ENCODE data around the gene ARHGEF10L. TPM values are rescaled to one million over a fixed set of nuclear protein-coding genes. Genes with fewer than 3 reads are reported as not detected.
"Not testable (repeated sequence)": the region's sequence is repeated elsewhere in the genome, so short reads cannot be mapped to it uniquely, and the experiment has no call there.

ARHGEF10L gene
- total RNA-seq, 1 donor from 2014 or later = 33.1 TPM

- H3K9me3 Mint-ChIP-seq = peaks cover 18% of the 10 kb centered on the region
- H3K4me3 Mint-ChIP-seq = no peak overlapping the region
- H3K4me1 Mint-ChIP-seq = peaks cover 4% of the 10 kb centered on the region
- H3K27me3 Mint-ChIP-seq (ENCODE audit: low read depth) = no peaks in the 10 kb centered on the region
- no peak for TF ChIP-seq CTCF (IDR thresholded peaks at IDR 0.05; ENCODE audit: unreplicated experiment)
- H3K36me3 Mint-ChIP-seq = no peaks in the 10 kb centered on the region
- no peak overlapping the region for H3K27ac Mint-ChIP-seq
- no peak for DNase-seq (ENCODE audit: low spot score in 2 of 2, unreplicated experiment in 2 of 2)
Measured at GRCh38 chr1:17498214-17498613, 41.3 kb upstream of the ARHGEF10L start.

GRCh38 chr1:17502326-17502778 is 37.1 kb upstream of the ARHGEF10L start:
- peak; percentile 86 for TF ChIP-seq CTCF (IDR thresholded peaks at IDR 0.05; ENCODE audit: unreplicated experiment)
- Mint-ChIP-seq H3K4me3 (no peak overlapping the region), H3K9me3 (peaks cover 10% of the 10 kb centered on the region), H3K27ac (no peak overlapping the region), H3K27me3 (ENCODE audit: low read depth) (no peaks in the 10 kb centered on the region), H3K4me1 (peaks cover 6% of the 10 kb centered on the region), H3K36me3 (no peaks in the 10 kb centered on the region)
- DNase-seq (ENCODE audit: low spot score in 2 of 2, unreplicated experiment in 2 of 2) = peak; percentile 77 to 92

GRCh38 chr1:17503146-17503545 is 36.4 kb upstream of the ARHGEF10L start:
- Mint-ChIP-seq H3K27me3 (ENCODE audit: low read depth) (no peaks in the 10 kb centered on the region), H3K27ac (no peak overlapping the region)

GRCh38 chr1:17507200-17507599 is 32.3 kb upstream of the ARHGEF10L start:
- H3K36me3 Mint-ChIP-seq; H3K9me3 Mint-ChIP-seq; H3K27me3 Mint-ChIP-seq (ENCODE audit: low read depth); DNase-seq (ENCODE audit: low spot score in 2 of 2, unreplicated experiment in 2 of 2); H3K4me3 Mint-ChIP-seq; H3K27ac Mint-ChIP-seq; H3K4me1 Mint-ChIP-seq: not testable (repeated sequence)

More at GRCh38 chr1:17503146-17503545, 36.4 kb upstream of the ARHGEF10L start:
- peaks cover 6% of the 10 kb centered on the region for H3K4me1 Mint-ChIP-seq
- H3K9me3 Mint-ChIP-seq = peaks cover 6% of the 10 kb centered on the region
- H3K4me3 Mint-ChIP-seq = no peak overlapping the region
- no peaks in the 10 kb centered on the region for H3K36me3 Mint-ChIP-seq
- no peak for DNase-seq (ENCODE audit: low spot score in 2 of 2, unreplicated experiment in 2 of 2)
- no peak for TF ChIP-seq CTCF (IDR thresholded peaks at IDR 0.05; ENCODE audit: unreplicated experiment)

- H3K27me3 Mint-ChIP-seq (ENCODE audit: low read depth) = no peaks in the 10 kb centered on the region
- DNase-seq (ENCODE audit: low spot score in 2 of 2, unreplicated experiment in 2 of 2) = no peak
- no peak overlapping the region for H3K4me3 Mint-ChIP-seq
- H3K9me3 Mint-ChIP-seq = no peaks in the 10 kb centered on the region
- no peak for TF ChIP-seq CTCF (IDR thresholded peaks at IDR 0.05; ENCODE audit: unreplicated experiment)
- no peaks in the 10 kb centered on the region for H3K36me3 Mint-ChIP-seq
- H3K4me1 Mint-ChIP-seq = peaks cover 4% of the 10 kb centered on the region
- H3K27ac Mint-ChIP-seq = no peak overlapping the region
Measured at GRCh38 chr1:17507915-17508314, 31.6 kb upstream of the ARHGEF10L start.

GRCh38 chr1:17509363-17509762 is 30.1 kb upstream of the ARHGEF10L start:
- no peaks in the 10 kb centered on the region for H3K36me3 Mint-ChIP-seq
- H3K27me3 Mint-ChIP-seq (ENCODE audit: low read depth) = no peaks in the 10 kb centered on the region
- DNase-seq (ENCODE audit: low spot score in 2 of 2, unreplicated experiment in 2 of 2) = no peak
- H3K4me1 Mint-ChIP-seq = peaks cover 4% of the 10 kb centered on the region
- no peaks in the 10 kb centered on the region for H3K9me3 Mint-ChIP-seq
- H3K4me3 Mint-ChIP-seq = no peak overlapping the region
- TF ChIP-seq CTCF (IDR thresholded peaks at IDR 0.05; ENCODE audit: unreplicated experiment) = no peak
- no peak overlapping the region for H3K27ac Mint-ChIP-seq
